HG03520 (cell line): ENCODE measurements around the gene DVL1.
"Not testable (repeated sequence)": the region's sequence is repeated elsewhere in the genome, so short reads cannot be mapped to it uniquely, and the experiment has no call there.

ENCODE experiments used
- ATAC-seq: cut with Tn5 transposase; IDR thresholded peaks from one replicate; pipeline ENCODE4 v1.9.1; 2021; ENCODE audit warnings: mild to moderate bottlenecking, moderate library complexity; ENCODE audit not compliant: unreplicated experiment

DVL1 gene

DNA sequence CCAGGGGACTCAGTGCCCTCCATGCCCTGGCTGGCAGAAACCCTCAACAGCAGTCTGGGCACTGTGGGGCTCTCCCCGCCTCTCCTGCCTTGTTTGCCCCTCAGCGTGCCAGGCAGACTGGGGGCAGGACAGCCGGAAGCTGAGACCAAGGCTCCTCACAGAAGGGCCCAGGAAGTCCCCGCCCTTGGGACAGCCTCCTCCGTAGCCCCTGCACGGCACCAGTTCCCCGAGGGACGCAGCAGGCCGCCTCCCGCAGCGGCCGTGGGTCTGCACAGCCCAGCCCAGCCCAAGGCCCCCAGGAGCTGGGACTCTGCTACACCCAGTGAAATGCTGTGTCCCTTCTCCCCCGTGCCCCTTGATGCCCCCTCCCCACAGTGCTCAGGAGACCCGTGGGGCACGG is 21.0 kb downstream of the DVL1 start:
- ATAC-seq = no peak

DNA sequence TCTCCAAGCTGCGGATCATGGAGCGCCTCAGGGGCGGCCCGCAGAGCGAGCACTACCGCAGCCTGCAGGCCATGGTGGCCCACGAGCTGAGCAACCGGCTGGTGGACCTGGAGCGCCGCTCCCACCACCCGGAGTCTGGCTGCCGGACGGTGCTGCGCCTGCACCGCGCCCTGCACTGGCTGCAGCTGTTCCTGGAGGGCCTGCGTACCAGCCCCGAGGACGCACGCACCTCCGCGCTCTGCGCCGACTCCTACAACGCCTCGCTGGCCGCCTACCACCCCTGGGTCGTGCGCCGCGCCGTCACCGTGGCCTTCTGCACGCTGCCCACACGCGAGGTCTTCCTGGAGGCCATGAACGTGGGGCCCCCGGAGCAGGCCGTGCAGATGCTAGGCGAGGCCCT is 21.9 kb downstream of the DVL1 start:
- ATAC-seq = no peak

DNA sequence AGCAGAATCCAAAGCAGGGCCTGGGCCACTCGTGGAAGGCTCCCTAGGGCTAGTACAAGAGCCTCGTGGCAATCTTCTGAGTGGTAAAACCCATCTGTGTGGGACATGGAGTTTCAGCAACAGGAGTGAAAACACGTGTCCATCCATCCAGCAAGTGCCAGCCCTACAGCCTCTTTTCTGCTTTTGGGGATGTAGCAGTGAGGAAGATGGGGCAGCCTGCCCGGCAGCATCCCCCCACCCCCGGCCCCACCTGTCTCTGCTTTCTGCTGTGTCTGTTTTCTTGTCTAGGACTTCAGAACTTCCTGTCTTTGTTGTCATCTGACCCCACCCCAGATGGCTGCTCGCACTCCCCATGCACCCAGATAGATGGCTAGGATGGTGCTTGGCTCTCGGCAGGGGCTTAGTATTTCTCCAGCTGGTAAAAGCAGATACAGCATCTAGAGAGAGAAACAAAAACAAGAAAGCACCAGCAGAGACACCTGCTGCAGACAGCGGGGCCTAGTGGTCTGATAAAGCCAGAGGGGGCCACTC is 23.1 kb downstream of the DVL1 start:
- ATAC-seq = no peak

DNA sequence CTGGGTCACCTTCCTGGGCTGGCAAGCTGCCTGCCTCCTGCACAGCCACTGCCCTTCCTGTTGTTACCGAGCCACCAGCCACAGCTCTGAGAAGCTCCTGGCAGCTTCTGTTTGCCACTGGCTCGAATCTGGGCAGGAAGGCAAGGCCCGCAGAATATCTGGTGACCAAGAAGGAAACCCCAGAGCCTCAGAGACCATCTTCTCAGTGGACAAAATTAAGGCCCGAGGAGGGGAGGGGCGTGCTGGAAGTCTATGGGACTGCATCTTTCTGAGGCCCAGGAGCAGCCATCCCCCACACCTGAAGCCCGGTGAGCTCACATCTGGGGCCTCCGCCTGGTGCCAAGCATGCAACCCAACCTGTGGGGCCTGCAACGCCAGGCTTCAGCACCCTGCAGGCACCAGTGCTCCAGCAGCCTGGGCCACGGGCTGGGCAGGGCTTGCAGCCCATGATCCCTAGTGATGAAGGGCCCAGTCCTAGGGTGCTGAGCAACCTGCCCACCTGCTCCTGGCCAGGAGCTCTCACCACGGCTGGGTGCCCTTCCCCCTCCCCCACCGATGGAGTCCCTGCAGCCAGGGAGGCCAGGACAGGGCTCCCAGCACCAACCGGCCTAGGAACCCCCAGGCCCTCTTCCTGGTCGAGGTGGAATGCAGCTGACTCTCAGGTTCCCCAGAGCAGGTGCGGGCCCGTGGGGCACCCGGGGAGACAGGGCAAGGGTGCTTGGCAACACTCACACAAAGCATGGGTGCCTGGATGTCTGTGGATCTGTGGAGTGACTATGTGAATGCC is 23.7 kb downstream of the DVL1 start:
- ATAC-seq = no peak

DNA sequence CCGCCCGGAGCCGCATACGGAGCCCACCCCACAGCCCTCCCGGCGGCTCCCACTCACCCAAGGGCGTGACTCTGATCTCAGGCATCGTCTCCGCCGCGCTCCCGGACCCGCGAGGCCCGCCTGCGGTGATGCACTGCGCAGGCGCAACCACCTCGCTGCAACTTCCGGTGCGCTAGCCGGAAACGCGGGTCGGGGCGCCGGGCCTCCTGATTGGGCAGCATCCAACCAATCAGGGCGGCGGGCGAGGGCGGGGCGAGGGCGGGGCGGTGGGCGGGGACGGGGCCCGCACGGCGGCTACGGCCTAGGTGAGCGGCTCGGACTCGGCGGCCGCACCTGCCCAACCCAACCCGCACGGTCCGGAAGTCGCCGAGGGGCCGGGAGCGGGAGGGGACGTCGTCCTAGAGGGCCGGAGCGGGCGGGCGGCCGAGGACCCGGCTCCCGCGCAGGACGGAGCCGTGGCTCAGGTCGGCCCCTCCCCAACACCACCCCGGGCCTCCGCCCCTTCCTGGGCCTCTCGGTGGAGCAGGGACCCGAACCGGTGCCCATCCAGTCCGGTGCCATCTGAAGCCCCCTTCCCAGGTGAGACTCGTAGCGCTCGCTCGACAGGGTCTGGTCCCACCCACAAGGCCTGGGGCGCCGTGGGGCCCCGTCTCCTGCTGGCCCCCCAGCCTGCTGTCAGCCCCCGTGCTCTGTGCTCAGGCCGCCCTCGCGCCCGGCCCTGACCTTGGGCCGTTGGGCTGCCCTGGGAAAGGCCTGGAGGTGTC is 24.5 kb downstream of the DVL1 start, which contains the start of the genes CPTP and INTS11:
Gene CPTP (plus strand): TSS at position 279 of the 764 bp plus-strand sequence. CDS start 2,109 bp downstream, outside the sequence.
Gene INTS11 (minus strand): TSS at position 137 of the 764 bp plus-strand sequence. CDS start 52 bp downstream, at position 85.
- ATAC-seq = peak; percentile 72

DNA sequence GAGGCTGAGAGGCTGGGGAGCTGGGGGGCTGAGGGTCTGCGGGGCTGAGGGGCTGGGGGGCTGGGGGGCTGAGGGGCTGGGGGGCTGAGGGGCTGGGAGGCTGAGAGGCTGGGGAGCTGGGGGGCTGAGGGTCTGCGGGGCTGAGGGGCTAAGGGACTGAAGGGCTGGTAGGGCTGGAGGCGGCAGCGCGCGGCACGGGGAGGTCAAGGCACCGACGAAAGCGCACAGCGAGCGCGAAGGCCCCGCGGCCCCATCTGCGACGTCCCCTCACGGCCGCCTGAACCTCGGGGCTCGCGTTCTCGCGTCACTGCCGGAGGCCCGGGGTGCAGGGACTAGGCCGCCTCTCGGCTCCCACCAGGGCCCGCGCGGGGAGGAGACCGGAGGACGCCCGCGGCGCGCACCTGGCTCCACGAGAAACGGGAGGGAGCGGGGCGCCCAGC is 25.1 kb downstream of the DVL1 start:
- no peak for ATAC-seq

DNA sequence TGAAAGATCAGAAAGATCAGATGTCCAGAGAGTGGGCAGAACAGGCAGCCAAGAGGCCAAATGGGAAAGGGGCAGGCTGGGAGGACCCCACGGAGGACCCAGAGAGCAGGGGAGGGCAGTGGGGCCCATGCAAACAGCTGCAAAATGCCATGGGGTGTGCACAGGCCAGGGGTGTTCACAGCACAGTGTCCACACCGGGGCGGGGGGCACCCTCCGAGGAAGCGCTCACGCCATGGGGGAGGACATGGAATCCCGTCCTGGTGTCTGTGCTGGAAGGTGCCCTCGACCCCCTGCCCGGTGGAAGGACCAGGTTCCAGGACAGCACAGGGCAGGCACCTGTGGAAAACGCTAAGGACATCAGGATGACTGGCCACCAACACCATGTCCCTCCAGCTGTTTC is 26.3 kb downstream of the DVL1 start:
- no peak for ATAC-seq

DNA sequence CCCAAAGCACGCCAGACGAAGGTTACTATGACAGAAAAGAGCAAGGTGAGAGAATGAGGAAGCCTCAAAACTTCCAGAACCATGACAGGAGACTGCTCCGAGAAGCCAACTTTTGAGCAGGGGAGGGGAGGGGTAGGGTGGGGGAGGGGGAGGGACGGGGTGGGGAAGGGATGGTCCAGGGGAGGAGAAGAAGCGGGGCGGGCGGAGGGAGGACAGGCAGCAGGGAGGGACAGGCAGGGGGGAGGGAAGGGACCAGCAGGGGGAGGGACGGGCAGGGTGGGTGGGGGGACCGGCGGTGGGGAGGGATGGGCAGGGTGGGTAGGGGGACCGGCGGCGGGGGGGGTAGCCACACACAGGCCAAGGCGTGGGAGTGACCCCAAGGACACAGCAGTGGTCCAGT is 26.8 kb downstream of the DVL1 start:
- ATAC-seq = no peak

DNA sequence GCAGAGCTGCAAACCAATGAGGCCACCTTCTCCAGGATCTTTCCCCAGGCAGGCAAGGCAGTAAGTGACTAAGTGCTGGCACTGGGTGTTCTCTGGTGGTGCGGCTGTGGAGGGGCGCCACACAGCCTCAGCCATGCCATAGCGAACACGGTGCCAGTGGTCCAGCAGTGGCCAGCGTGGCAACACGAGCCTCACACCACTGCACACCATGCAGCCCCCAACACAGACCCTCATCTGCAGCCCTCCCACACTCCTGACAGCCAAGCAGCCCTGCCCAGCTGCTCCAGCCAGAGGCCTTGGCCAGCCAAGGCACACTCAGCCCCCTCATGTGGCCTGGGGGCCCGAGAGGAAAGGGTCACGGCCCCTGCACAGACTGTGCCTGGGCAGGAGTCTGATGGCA is 27.7 kb downstream of the DVL1 start:
- no peak for ATAC-seq

DNA sequence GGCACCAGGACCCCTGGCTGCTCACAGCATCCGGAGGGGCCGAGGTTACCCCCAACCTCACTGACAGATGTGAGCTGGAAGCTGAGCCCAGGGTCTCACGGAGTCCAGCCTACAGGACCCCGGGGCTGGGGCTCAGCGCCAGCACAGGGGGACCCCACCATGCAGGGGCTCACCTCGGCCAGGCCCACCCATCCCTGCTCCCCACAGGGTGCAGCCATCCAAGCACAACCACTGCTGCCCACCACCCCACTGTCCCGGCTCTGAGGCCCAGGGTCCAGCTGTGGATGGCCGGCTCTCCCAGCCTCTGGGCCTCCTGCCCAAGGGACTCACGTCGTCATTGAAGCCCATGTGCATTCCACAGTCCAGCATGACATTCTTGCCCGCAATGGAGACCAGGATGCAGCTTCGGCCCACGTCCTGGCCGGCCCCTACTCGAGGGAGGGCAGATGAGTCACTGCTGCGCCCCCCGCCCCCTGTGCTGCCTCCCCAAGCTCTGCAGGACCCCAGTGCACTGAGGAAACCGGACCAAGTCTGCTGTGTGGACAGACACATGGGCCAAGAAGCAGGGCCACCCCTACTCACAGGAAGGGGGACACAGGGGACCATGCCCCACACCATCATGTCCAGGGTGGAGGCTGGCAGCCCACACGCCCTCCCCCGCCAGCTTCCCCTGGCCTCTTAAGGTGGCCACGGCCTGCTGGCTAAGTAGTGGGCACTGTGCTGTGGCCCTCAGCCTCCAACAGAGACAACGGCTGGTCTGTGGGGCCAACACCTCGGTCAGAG is 28.4 kb downstream of the DVL1 start:
- ATAC-seq = no peak

DNA sequence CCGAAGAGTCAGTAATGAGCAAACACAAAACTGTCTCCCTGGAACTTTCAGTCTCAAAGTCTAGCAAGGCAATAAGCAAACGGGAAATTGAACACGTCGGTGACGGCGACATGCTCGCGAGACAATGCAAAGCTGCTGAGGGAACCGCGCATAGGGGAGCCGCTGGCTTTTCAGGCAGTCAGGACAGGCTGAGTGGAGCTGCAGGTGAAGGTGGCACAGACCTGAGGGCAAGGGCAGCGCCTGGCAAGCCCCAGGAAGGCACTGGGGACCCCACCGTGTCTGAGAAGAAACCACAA is 29.6 kb downstream of the DVL1 start:
- no peak for ATAC-seq

DNA sequence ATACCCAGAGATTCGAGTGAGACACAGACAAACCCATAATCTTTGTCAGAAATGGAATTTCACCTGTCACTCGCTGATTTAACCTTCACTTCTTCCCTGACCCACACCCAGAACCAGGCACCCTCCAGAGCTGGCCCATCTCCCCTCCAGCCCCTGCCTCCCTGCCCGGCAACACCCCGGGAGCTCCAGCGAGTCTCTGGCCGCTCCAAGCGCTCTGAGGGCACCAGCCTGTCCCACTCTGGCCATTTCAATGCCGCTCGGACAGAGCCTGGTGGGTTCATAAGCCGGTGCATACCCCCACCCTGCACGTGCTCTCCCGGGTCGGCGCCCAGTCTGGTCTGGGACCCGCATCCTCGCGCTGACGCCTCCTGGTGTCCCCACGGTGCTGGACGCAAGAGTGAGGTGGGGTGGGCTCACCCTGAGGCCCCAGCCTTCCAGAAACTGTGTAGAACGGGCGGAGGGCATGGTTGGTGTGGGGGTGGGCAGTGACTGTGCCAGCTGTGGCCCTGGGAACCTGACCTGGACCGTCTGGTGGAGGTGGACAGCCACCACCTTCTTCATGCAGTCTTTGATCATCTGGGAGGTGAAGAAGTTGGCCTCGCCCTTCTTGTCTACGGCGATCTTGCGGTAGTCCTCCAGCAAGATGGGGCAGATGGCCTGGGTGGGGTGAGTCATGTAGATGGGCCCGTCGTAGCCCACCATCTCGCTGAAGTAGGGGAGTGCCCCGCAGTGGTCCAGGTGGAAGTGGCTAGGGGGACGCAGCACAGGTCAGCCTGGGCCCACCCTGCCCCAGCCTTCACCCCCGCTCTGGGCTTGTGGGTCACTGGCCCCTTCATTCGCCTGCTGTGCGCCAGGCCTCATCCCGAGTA is 30.2 kb downstream of the DVL1 start:
- ATAC-seq = no peak

DNA sequence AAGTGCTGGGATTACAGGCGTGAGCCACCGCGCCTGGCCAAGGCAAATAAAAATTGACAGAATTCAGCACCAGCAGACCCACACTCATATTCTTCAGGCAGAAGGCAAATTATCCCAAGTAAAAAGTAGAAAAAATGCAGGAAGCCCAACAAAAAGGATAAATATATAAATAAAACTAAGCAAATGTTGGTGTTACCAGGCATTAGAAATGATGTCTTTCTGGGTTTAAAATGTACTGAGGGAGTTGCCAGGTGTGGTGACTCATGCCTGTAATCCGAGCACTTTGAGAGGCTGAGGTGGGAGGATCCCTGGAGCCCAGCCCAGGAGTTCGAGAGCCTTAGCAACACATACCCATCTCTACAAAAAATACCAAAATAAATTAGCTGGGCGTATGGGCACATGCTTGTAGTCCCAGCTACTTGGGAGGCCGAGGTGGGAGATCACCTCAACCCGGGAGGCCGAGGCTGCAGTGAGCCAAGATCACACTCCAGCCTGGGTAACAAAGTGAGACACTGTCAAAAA is 31.0 kb downstream of the DVL1 start:
- no peak for ATAC-seq

DNA sequence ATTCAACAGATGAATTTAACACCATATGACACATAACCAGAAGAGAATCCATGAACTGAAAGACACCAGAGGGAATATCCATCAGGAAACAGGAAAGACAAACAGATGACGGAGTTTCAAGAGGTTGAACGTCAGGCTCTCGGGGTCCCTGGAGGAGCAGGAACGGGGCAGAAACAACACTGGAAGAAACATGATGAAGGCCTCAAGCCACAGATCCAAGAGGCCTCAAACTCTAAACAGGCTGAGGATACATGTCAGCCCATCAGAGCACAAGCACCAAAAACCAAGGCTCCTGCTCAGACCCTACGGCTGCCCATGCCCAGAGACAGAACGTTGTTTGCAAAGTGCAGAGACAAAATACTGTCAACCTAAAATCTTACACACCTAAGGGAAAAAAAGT is 31.8 kb downstream of the DVL1 start:
- no peak for ATAC-seq

DNA sequence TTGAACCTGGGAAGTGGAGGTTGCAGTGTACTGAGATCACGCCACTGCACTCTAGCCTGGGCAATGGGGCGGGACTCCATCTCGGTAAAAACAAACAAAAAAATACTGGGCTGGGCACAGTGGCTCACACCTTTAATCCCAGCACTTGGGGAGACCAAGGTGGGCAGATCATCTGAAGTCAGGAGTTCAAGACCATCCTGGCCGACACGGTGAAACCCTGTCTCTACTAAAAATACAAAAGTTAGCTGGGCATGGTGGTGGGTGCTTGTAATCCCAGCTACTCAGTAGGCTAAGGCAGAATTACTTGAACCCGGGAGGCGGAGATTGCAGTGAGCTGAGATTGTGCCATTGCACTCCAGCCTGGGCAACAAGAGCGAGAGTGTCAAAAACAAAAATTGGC is 33.0 kb downstream of the DVL1 start:
- not testable (repeated sequence) for ATAC-seq

DNA sequence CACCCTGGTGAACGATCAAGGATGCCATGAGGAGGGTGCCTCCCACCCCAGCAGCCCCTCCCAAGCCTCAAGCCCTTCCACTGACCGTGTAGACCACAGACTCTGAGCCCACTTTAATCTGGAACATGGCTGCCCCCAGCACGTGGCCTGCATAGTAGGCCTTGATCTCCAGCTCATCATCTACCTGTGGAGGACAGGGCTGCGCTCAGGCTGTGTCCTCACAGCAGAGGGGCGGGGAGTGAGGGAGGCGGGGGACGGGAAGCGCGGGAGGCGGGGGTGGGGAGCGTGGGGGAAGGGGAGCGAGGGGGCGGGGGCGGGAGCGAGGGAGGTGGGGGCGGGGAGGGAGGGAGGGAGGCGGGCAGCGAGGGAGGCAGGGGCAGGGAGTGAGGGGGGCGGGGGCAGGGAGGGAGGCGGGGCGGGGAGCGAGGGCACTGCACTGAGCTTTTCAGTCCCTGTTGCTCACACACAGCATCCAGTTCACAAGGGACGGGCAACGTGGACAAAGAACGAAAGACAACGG is 33.7 kb downstream of the DVL1 start:
- ATAC-seq = no peak

DNA sequence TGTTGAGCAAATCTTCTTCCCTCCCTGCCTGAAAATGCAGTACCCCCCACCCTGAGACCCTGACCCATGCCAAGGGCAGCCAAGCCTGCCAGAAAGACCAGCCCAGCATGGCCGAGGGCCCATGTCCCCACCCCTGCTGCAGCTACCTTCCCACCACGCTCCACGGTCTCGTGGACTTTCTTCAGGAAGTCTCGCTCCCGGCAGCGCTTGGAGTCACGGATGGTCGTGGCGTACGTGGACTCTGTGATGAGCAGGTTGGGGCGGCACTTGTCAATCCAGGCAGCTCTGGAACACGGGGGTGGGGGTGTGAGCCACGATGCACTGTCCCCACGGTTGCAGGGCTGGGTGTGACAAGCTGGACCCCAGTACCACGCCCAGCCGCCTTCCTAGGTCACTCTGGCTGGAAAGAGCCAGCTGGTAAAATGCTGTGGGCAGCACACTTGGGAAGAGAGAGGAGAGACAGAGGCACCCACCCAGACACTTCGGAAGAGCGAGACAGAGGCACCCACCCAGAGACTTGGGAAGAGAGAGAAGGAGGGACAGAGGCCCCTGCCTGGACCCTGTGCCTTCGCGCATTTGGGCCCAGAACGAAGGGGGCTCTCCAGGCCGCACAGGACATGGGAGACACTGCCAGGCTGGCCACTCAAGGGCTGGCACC is 34.4 kb downstream of the DVL1 start:
- no peak for ATAC-seq

DNA sequence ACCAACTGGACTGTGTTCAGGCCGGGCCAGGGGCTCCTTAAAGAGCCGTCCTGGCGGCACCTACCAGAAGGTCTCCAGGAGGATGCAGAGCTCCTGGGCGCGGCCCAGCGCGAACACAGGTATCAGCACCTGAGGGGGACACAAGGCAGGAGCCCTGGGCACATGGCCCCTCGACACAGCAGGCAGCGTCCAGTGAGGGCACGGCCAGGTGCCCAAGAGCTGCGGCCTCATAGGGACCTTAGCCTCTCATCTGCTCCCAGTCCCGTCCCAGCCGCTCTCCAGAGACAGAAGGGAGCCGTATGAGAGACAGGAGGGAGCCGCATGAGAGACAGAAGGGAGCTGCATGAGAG is 35.0 kb downstream of the DVL1 start:
- ATAC-seq = no peak

DNA sequence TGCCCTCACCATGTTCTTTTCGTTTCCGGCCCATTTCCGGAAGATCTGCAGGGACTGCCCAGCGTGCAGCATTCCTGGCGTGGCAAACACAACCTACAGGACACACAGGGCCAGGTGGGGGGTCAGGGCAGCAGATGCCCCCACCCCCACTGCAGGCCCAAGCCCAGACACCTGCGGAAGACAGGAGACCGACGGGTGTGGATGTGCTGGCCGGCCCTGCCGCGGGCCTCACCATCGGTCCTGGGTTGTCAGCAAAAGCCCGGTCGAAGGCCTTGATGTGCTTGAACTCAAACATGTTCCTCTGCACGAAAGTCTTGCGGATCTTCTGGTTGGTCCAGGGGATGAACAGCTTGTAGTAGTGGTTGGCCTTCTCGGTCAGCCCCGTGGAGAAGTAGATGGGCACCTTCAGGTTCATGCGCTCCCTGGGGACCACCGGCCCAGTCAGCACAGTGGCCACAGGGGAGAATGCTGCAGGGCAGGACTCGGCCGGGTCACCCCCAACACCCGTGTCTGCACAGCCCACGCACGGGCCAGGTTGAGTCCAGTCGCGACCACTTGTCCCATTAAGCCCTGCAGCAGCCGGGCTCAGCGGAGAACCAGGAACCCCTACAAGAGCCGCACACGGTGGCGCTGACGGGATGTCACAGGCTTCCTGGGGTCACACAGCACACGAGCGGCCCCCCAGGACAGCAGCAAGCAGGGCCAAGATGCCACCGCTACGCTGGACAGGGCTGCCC is 35.5 kb downstream of the DVL1 start:
- no peak for ATAC-seq
